Measurements from ENCODE around the gene DPM1.

Gene DPM1

GRCh38 chr20:50895111-50895830 is 63.1 kb downstream of the DPM1 start:
- no peak for TF ChIP-seq CTCF (conservative IDR thresholded peaks at IDR 0.05; ENCODE audit: control insufficient read depth, insufficient read depth, low read depth, low read length)
- H3K4me3 ChIP-seq (ENCODE audit: control insufficient read depth, low read depth, low read length): no peak overlapping the region
- DNase-seq (ENCODE audit: low read depth): no peak

GRCh38 chr20:50893620-50894019 is 64.7 kb downstream of the DPM1 start:
- TF ChIP-seq CTCF (conservative IDR thresholded peaks at IDR 0.05; ENCODE audit: control insufficient read depth, insufficient read depth, low read depth, low read length): no peak
- no peak for DNase-seq (ENCODE audit: low read depth)
- no peak overlapping the region for H3K4me3 ChIP-seq (ENCODE audit: control insufficient read depth, low read depth, low read length)

GRCh38 chr20:50892394-50892793 is 65.9 kb downstream of the DPM1 start:
- DNase-seq (ENCODE audit: low read depth): no peak
- TF ChIP-seq CTCF (conservative IDR thresholded peaks at IDR 0.05; ENCODE audit: control insufficient read depth, insufficient read depth, low read depth, low read length): no peak
- no peak overlapping the region for H3K4me3 ChIP-seq (ENCODE audit: control insufficient read depth, low read depth, low read length)

GRCh38 chr20:50891138-50891537 is 67.2 kb downstream of the DPM1 start:
- TF ChIP-seq CTCF (conservative IDR thresholded peaks at IDR 0.05; ENCODE audit: control insufficient read depth, insufficient read depth, low read depth, low read length): no peak

GRCh38 chr20:50887576-50887975 is 70.8 kb downstream of the DPM1 start:
- no peak for TF ChIP-seq CTCF (conservative IDR thresholded peaks at IDR 0.05; ENCODE audit: control insufficient read depth, insufficient read depth, low read depth, low read length)
- H3K4me3 ChIP-seq (ENCODE audit: control insufficient read depth, low read depth, low read length): no peak overlapping the region
- no peak for DNase-seq (ENCODE audit: low read depth)

More at GRCh38 chr20:50891138-50891537, 67.2 kb downstream of the DPM1 start:
- no peak for DNase-seq (ENCODE audit: low read depth)
- H3K4me3 ChIP-seq (ENCODE audit: control insufficient read depth, low read depth, low read length): no peak overlapping the region

GRCh38 chr20:50886184-50886790 is 72.0 kb downstream of the DPM1 start:
- DNase-seq (ENCODE audit: low read depth): no peak
- H3K4me3 ChIP-seq (ENCODE audit: control insufficient read depth, low read depth, low read length): no peak overlapping the region
- no peak for TF ChIP-seq CTCF (conservative IDR thresholded peaks at IDR 0.05; ENCODE audit: control insufficient read depth, insufficient read depth, low read depth, low read length)

Measured in fibroblast of mammary gland (primary cell).